ENCODE data around the gene ZDHHC7. TPM values are rescaled to one million over a fixed set of nuclear protein-coding genes. Genes with fewer than 3 reads are reported as not detected.

Gene ZDHHC7
- total RNA-seq, 1 donor from 2014 or later = 37.3 TPM

DNA sequence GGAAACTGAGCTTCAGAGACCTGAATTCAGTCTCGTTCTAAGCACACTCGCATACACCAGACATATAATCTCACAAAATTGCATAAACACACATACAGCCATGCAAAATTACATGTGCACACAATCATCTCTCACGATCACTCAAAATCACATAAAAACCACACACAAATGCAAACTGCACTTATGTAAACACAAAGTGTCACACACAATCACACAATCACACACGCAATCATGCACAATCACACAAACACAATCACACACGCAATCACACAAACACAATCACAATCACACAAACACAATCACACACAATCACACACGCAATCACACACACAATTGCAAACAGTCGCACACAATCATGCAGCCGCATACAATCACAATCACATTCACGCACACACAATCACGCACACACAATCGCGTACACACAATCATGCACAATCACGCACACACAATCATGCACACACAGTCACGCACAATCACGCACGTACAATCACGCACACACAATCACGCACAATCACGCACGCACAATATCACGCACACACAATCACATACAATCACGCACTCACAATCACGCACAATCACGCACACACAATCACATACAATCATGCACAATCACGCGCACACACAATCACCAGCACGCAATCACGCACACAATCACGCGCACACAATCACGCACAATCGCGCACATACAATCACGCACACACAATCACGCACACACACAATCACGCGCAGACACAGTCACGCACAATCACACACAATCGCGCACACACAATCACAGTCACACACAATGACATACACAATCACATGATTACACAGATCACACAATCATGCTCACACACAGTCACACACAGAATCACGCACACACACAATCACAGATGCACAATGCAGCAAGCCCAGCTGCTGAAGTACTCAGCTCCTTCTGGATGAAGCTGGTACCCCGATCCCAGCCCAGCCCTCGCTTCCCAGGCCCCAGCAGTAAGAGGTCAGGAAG lies 45.6 kb downstream of the ZDHHC7 start:
- Histone ChIP-seq H3K27ac (no peak overlapping the region), H3K9me3 (no peaks in the 10 kb centered on the region), H3K36me3 (no peaks in the 10 kb centered on the region), H3K27me3 (no peaks in the 10 kb centered on the region), H3K4me1 (no peaks in the 10 kb centered on the region), H3K4me3 (no peak overlapping the region)
- intact Hi-C loops (cut with DNase I) = loop anchor here (5.0 kb wide), 1 partner anchor 213 kb away; no protein-coding TSS in a partner anchor
- DNase-seq (ENCODE audit: extremely low spot score in 2 of 2) = no peak
- TF ChIP-seq POLR2AphosphoS5 (IDR thresholded peaks at IDR 0.05; ENCODE audit: insufficient read depth in 1 of 2, low read depth in 1 of 2) (no peak), POLR2A (IDR thresholded peaks at IDR 0.05) (no peak), CTCF (IDR thresholded peaks at IDR 0.05) (no peak)

GRCh38 chr16:84964386-84965128 lies 46.8 kb downstream of the ZDHHC7 start:
- Histone ChIP-seq H3K4me1 (no peaks in the 10 kb centered on the region), H3K27ac (no peak overlapping the region), H3K4me3 (no peak overlapping the region), H3K9me3 (no peaks in the 10 kb centered on the region), H3K36me3 (no peaks in the 10 kb centered on the region), H3K27me3 (no peaks in the 10 kb centered on the region)
- intact Hi-C loops (cut with DNase I) = loop anchor here (5.0 kb wide), 1 partner anchor 212 kb away; no protein-coding TSS in a partner anchor
- DNase-seq (ENCODE audit: extremely low spot score in 2 of 2) = no peak
- TF ChIP-seq POLR2AphosphoS5 (IDR thresholded peaks at IDR 0.05; ENCODE audit: insufficient read depth in 1 of 2, low read depth in 1 of 2) (no peak), POLR2A (IDR thresholded peaks at IDR 0.05) (no peak), CTCF (IDR thresholded peaks at IDR 0.05) (no peak)

DNA sequence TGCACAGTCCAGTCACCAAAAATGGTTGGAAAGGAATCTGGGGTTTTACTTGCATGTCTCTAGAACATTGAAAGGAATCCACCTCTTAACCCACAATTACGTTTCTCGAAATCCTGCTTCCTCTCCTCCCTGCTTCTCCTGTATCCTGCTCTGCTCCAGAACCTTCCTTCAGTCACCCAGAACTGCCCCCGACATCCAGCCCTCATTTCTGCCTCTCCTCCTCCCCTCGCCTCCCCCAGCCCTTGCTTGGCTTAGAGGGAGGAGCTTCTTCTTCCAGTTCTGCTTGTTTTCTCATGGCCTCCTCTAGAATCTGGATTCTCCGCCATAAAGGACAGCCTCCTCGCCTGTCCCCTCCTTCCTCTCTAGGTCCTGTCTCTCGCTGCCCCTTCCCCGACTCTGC lies 48.3 kb downstream of the ZDHHC7 start:
- H3K27ac ChIP-seq = no peak overlapping the region
- TF ChIP-seq POLR2AphosphoS5 (IDR thresholded peaks at IDR 0.05; ENCODE audit: insufficient read depth in 1 of 2, low read depth in 1 of 2) = no peak
- no peak for TF ChIP-seq POLR2A (IDR thresholded peaks at IDR 0.05)
- no peak for TF ChIP-seq CTCF (IDR thresholded peaks at IDR 0.05)
- DNase-seq (ENCODE audit: extremely low spot score in 2 of 2) = no peak
- H3K4me3 ChIP-seq = no peak overlapping the region
- no peaks in the 10 kb centered on the region for H3K36me3 ChIP-seq
- H3K27me3 ChIP-seq = no peaks in the 10 kb centered on the region
- no peaks in the 10 kb centered on the region for H3K9me3 ChIP-seq
- no peaks in the 10 kb centered on the region for H3K4me1 ChIP-seq
- intact Hi-C loops (cut with DNase I) = no loop called here

- no peak overlapping the region for H3K4me3 ChIP-seq
- intact Hi-C loops (cut with DNase I) = no loop called here
- no peaks in the 10 kb centered on the region for H3K9me3 ChIP-seq
- no peaks in the 10 kb centered on the region for H3K36me3 ChIP-seq
- TF ChIP-seq POLR2A (IDR thresholded peaks at IDR 0.05) (no peak), POLR2AphosphoS5 (IDR thresholded peaks at IDR 0.05; ENCODE audit: insufficient read depth in 1 of 2, low read depth in 1 of 2) (no peak), CTCF (IDR thresholded peaks at IDR 0.05) (no peak)
- no peaks in the 10 kb centered on the region for H3K27me3 ChIP-seq
- DNase-seq (ENCODE audit: extremely low spot score in 2 of 2) = no peak
- no peaks in the 10 kb centered on the region for H3K4me1 ChIP-seq
- H3K27ac ChIP-seq = no peak overlapping the region
Measured at GRCh38 chr16:84960942-84961341, 50.4 kb downstream of the ZDHHC7 start.

Data from vagina (tissue), 2 donors.